ENCODE data around the gene NUP98. TPM values are rescaled to one million over a fixed set of nuclear protein-coding genes. Genes with fewer than 3 reads are reported as not detected.

The NUP98 gene
- total and polyA plus RNA-seq, 2 of the 13 experiments (the other 11 are each of a cell fraction or from before 2014, with no cell fraction given) = 76.6 to 85.3 TPM

GRCh38 chr11:3755151-3755550 lies 42.2 kb downstream of the NUP98 start (continued):
- TF ChIP-seq DMAP1 (CRISPR knock-in tag; IDR thresholded peaks at IDR 0.05) (no peak), NAIF1 (CRISPR knock-in tag; IDR thresholded peaks at IDR 0.05; ENCODE audit: borderline replicate concordance) (no peak)

DNA sequence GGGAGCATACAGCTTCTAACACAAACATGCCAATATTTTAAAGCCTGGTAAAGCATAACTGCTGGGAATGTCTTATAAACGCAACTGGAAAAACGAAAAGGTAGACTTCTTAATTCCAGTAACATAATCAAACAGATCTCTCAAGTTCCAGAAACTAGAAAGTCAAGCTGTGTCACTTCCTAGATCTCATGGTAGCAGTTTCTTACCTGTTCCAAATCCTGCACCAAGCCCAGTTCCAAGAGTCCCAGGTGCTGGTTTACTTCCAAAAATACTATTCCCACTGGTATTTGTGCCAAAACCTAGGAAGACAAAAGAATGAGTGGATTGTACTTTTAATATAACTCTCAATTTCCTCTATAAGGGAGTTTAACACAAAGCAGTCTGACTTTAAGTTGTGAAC lies 44.2 kb downstream of the NUP98 start:
- in situ Hi-C loops (cut with HindIII; ENCODE audit: extremely low pct_ligation_motif_present, low pct_unique_long_range_greater_than_20kb) = no loop called here
- TF ChIP-seq ZNF749 (CRISPR knock-in tag; IDR thresholded peaks at IDR 0.05; ENCODE audit: borderline replicate concordance) (no peak), TCF12 (IDR thresholded peaks at IDR 0.05) (no peak), TCF12 (CRISPR knock-in tag; IDR thresholded peaks at IDR 0.05) (no peak), GATA4 (IDR thresholded peaks at IDR 0.05; ENCODE audit: borderline replicate concordance, low read depth) (no peak), ZSCAN22 (CRISPR knock-in tag; IDR thresholded peaks at IDR 0.05) (no peak), POGZ (CRISPR knock-in tag; IDR thresholded peaks at IDR 0.05) (no peak), ZNF740 (CRISPR knock-in tag; IDR thresholded peaks at IDR 0.05) (no peak), ATF7 (IDR thresholded peaks at IDR 0.05) (no peak), ATF7 (CRISPR knock-in tag; IDR thresholded peaks at IDR 0.05) (no peak), ZNF367 (CRISPR knock-in tag; IDR thresholded peaks at IDR 0.05; ENCODE audit: borderline replicate concordance) (no peak), IRX3 (CRISPR knock-in tag; IDR thresholded peaks at IDR 0.05; ENCODE audit: borderline replicate concordance, low read depth) (no peak), CENPX (CRISPR knock-in tag; IDR thresholded peaks at IDR 0.05) (no peak)
- FAIRE-seq = no peak
- BruUV-seq (replicated peaks) = no TSS peak
- no peak overlapping the region for H3K27ac ChIP-seq (ENCODE audit: extremely low read length, insufficient read depth, low read length)
- no peak overlapping the region for H3K4me2 ChIP-seq (ENCODE audit: low read depth, low read length)
- no peaks in the 10 kb centered on the region for H3K79me2 ChIP-seq (ENCODE audit: insufficient read depth, low read length)
- POLR2A ChIA-PET = no interaction called here
- H3K9me3 ChIP-seq (ENCODE audit: low read length) = no peaks in the 10 kb centered on the region
- peaks cover 15 to 60% of the 10 kb centered on the region in 2 experiments for H3K36me3 ChIP-seq (replicated peaks in 1 of 2; ENCODE audit: control insufficient read depth in 1 of 2, insufficient read depth in 2 of 2, low read length in 2 of 2)
- H4K20me1 ChIP-seq (ENCODE audit: insufficient read depth, low read length) = no peaks in the 10 kb centered on the region
- intact Hi-C loops (cut with micrococcal nuclease; ENCODE audit: unreplicated experiment) = no loop called here
- no peak overlapping the region for H3K4me3 ChIP-seq (replicated peaks in 1 of 3; ENCODE audit: insufficient read depth in 1 of 3, low read depth in 2 of 3, low read length in 3 of 3)
- no peak overlapping the region for H3K9ac ChIP-seq (ENCODE audit: insufficient read depth, low read depth, low read length)
- 97% methylated on average over 2 of the region's 2 CpGs for WGBS (ENCODE audit: low lambda C conversion rate)
- no peaks in the 10 kb centered on the region for H3K4me1 ChIP-seq (ENCODE audit: insufficient read depth, low read length)
- DNase-seq (ENCODE audit: low spot score) = no peak
- no peaks in the 10 kb centered on the region for H3K27me3 ChIP-seq (ENCODE audit: control insufficient read depth in 1 of 2, insufficient read depth in 2 of 2, low read length in 2 of 2)
- H2AFZ ChIP-seq (ENCODE audit: low read length) = no peak overlapping the region
- CTCF ChIA-PET (ENCODE audit: low intra/inter-chr PET ratio, low total read pairs) = no interaction called here
- ATAC-seq = no peak
